Measurements from ENCODE around the gene ETF1.

- TF ChIP-seq CTCF (IDR thresholded peaks at IDR 0.05) (no peak), POLR2A (IDR thresholded peaks at IDR 0.05) (no peak)
Observed at GRCh38 chr5:138463419-138464007, 79.5 kb downstream of the ETF1 start.
